ENCODE data around the gene AKT3. TPM values are rescaled to one million over a fixed set of nuclear protein-coding genes. Genes with fewer than 3 reads are reported as not detected.
A peak's percentile ranks its signal among the peaks of the same experiment; 100 is the strongest.

The AKT3 gene
- total RNA-seq, 1 donor from 2014 or later = 36.2 TPM

DNA sequence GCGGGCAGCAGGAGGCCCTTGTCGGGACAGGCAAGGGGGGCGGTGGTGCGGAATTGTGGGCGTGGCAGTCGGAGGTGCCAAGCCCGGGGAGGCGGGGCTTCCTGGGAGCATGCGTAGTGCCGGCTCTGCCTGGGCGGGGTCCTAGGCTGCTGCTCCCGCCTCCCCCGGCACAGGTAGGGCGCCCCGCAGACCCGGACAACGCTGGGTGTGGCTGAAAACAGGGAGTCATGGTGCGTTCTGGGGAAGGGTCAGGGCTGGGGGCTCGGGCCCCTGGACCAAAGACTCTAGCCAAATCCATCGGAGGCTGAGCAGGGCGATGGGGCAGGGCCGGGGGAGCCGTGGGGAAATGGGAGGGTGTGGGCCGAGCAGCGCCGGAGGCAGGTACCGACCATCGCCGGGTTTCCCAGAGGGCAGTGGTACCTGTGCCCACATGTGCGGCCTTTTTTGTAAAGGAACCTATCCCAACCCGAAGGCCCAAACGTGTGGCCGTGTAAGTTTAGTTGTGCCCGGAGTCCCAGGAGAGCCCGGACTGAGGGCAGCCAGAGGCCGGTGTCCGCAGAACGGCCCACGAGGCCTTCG lies 362.3 kb downstream of the AKT3 start:
- no peak overlapping the region for H3K4me3 ChIP-seq
- no peaks in the 10 kb centered on the region for H3K79me2 ChIP-seq (ENCODE audit: low read depth)
- H3K36me3 ChIP-seq = no peaks in the 10 kb centered on the region
- no peak overlapping the region for H2AFZ ChIP-seq (replicated peaks)
- Mint-ChIP-seq H3K9me3 (no peaks in the 10 kb centered on the region), H3K27ac (peak overlapping the region; percentile 29), H3K27me3 (ENCODE audit: insufficient read depth, low read depth) (peaks cover 11% of the 10 kb centered on the region), H3K4me3 (no peak overlapping the region), H3K36me3 (no peaks in the 10 kb centered on the region), H3K4me1 (peaks cover 31% of the 10 kb centered on the region)
- H3K9me3 ChIP-seq (ENCODE audit: low read depth) = no peaks in the 10 kb centered on the region
- H3K27me3 ChIP-seq = no peaks in the 10 kb centered on the region
- H3K4me1 ChIP-seq = peaks cover 5% of the 10 kb centered on the region
- H3K4me2 ChIP-seq = no peak overlapping the region
- no peak overlapping the region for H3K27ac ChIP-seq
- H3K9ac ChIP-seq = no peak overlapping the region
- H4K20me1 ChIP-seq (ENCODE audit: low read depth) = no peaks in the 10 kb centered on the region
- peaks cover 6% of the 10 kb centered on the region for H3F3A ChIP-seq (ENCODE audit: low read depth)
- TF ChIP-seq EZH2phosphoT487 (IDR thresholded peaks at IDR 0.05) (no peak), EZH2 (IDR thresholded peaks at IDR 0.05) (no peak)
- TF ChIP-seq, protein P1, sequence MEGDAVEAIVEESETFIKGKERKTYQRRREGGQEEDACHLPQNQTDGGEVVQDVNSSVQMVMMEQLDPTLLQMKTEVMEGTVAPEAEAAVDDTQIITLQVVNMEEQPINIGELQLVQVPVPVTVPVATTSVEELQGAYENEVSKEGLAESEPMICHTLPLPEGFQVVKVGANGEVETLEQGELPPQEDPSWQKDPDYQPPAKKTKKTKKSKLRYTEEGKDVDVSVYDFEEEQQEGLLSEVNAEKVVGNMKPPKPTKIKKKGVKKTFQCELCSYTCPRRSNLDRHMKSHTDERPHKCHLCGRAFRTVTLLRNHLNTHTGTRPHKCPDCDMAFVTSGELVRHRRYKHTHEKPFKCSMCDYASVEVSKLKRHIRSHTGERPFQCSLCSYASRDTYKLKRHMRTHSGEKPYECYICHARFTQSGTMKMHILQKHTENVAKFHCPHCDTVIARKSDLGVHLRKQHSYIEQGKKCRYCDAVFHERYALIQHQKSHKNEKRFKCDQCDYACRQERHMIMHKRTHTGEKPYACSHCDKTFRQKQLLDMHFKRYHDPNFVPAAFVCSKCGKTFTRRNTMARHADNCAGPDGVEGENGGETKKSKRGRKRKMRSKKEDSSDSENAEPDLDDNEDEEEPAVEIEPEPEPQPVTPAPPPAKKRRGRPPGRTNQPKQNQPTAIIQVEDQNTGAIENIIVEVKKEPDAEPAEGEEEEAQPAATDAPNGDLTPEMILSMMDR (IDR thresholded peaks at IDR 0.05) = no peak
- DNase-seq (ENCODE audit: low spot score) = no peak

DNA sequence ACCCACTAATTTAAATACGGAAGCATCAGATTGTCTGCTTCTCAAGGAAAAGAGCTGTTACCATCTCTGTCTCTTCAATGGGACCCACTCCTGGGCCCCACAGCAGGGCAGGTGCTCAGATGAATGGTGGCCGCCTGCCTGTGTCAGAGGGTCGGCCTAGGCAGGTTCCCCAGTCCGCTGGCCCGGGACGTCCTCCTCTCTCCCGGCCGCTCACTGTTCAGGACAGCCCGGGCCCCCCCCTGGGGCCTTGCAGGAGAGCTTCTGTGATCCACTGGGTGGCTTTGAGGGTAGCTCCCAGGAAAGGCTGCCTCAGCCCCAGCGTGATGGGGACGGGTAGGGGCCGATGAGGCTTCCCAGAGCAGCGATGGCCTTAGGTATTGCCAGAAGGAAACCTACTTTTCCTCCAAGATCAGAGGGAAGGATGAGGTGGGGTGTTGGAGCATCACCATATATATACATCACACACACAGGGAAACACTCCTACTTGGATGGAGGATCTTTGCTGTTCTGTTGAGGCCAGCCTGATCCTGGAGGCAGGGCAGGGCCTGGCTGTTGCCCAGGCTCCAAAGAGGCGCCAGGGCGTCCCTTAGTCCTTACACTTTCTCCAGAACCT lies 362.9 kb downstream of the AKT3 start:
- Histone ChIP-seq H3K27ac (no peak overlapping the region), H2AFZ (replicated peaks) (no peak overlapping the region), H3K9ac (no peak overlapping the region), H3K27me3 (peaks cover under 1% of the 10 kb centered on the region), H3K4me2 (no peak overlapping the region), H3K4me3 (no peak overlapping the region), H3K79me2 (ENCODE audit: low read depth) (no peaks in the 10 kb centered on the region), H4K20me1 (ENCODE audit: low read depth) (no peaks in the 10 kb centered on the region), H3K36me3 (no peaks in the 10 kb centered on the region), H3K9me3 (ENCODE audit: low read depth) (no peaks in the 10 kb centered on the region), H3K4me1 (peaks cover 11% of the 10 kb centered on the region), H3F3A (ENCODE audit: low read depth) (peaks cover 6% of the 10 kb centered on the region)
- H3K27ac Mint-ChIP-seq = no peak overlapping the region
- peaks cover 37% of the 10 kb centered on the region for H3K4me1 Mint-ChIP-seq
- no peaks in the 10 kb centered on the region for H3K36me3 Mint-ChIP-seq
- no peak overlapping the region for H3K4me3 Mint-ChIP-seq
- H3K27me3 Mint-ChIP-seq (ENCODE audit: insufficient read depth, low read depth) = peaks cover 16% of the 10 kb centered on the region
- TF ChIP-seq EZH2phosphoT487 (IDR thresholded peaks at IDR 0.05) (no peak), EZH2 (IDR thresholded peaks at IDR 0.05) (no peak)
- TF ChIP-seq, protein P1 (IDR thresholded peaks at IDR 0.05) = no peak
- no peak for DNase-seq (ENCODE audit: low spot score)
- no peaks in the 10 kb centered on the region for H3K9me3 Mint-ChIP-seq

- Histone ChIP-seq H4K20me1 (ENCODE audit: low read depth) (no peaks in the 10 kb centered on the region), H3K79me2 (ENCODE audit: low read depth) (no peaks in the 10 kb centered on the region), H3K9me3 (ENCODE audit: low read depth) (no peaks in the 10 kb centered on the region), H3K36me3 (no peaks in the 10 kb centered on the region), H3K27me3 (peaks cover 6% of the 10 kb centered on the region), H3K4me2 (no peak overlapping the region), H2AFZ (replicated peaks) (no peak overlapping the region), H3K4me1 (peaks cover 16% of the 10 kb centered on the region), H3K9ac (no peak overlapping the region), H3F3A (ENCODE audit: low read depth) (no peaks in the 10 kb centered on the region), H3K4me3 (no peak overlapping the region), H3K27ac (no peak overlapping the region)
- Mint-ChIP-seq H3K9me3 (no peaks in the 10 kb centered on the region), H3K27me3 (ENCODE audit: insufficient read depth, low read depth) (peaks cover 21% of the 10 kb centered on the region), H3K27ac (peak overlapping the region; percentile 91), H3K4me3 (peak overlapping the region; percentile 77), H3K36me3 (peaks cover 3% of the 10 kb centered on the region), H3K4me1 (peaks cover 40% of the 10 kb centered on the region)
- TF ChIP-seq, protein P1 (IDR thresholded peaks at IDR 0.05) = no peak
- TF ChIP-seq EZH2phosphoT487 (IDR thresholded peaks at IDR 0.05) = no peak
- TF ChIP-seq EZH2 (IDR thresholded peaks at IDR 0.05) = no peak
- DNase-seq (ENCODE audit: low spot score) = no peak
Measured at GRCh38 chr1:243483952-243484351, 366.1 kb downstream of the AKT3 start.

All from neural progenitor cell (in vitro differentiated cells).